ENCODE results near the gene PRDX6.
"Not testable (repeated sequence)": the region's sequence is repeated elsewhere in the genome, so short reads cannot be mapped to it uniquely, and the experiment has no call there.

Gene PRDX6

GRCh38 chr1:173467426-173467825, 9.7 kb upstream of the PRDX6 start:
- no peak for DNase-seq (ENCODE audit: extremely low read depth in 1 of 2, low read depth in 1 of 2)

- no peak for DNase-seq (ENCODE audit: extremely low read depth in 1 of 2, low read depth in 1 of 2)
These were observed 7.5 kb upstream of the PRDX6 start for GRCh38 chr1:173469656-173470055.

- DNase-seq (ENCODE audit: extremely low read depth in 1 of 2, low read depth in 1 of 2): no peak
These were observed 6.5 kb upstream of the PRDX6 start for GRCh38 chr1:173470608-173471007.

GRCh38 chr1:173473599-173474011, 3.5 kb upstream of the PRDX6 start:
- no peak for DNase-seq (ENCODE audit: extremely low read depth in 1 of 2, low read depth in 1 of 2)

- no peak for DNase-seq (ENCODE audit: extremely low read depth in 1 of 2, low read depth in 1 of 2)
These were observed 2.9 kb upstream of the PRDX6 start for GRCh38 chr1:173474097-173474779.

- not testable (repeated sequence) for DNase-seq (ENCODE audit: extremely low read depth in 1 of 2, low read depth in 1 of 2)
These were observed 2.2 kb upstream of the PRDX6 start for GRCh38 chr1:173474780-173475421.

- no peak for DNase-seq (ENCODE audit: extremely low read depth in 1 of 2, low read depth in 1 of 2)
These were observed 1.5 kb upstream of the PRDX6 start for GRCh38 chr1:173475564-173476196.

- no peak for DNase-seq (ENCODE audit: extremely low read depth in 1 of 2, low read depth in 1 of 2)
These were observed 904 bp upstream of the PRDX6 start for GRCh38 chr1:173476197-173476664.

GRCh38 chr1:173476665-173477285, 360 bp upstream of the PRDX6 start:
- peak; percentile 28 to 77 for DNase-seq (ENCODE audit: extremely low read depth in 1 of 2, low read depth in 1 of 2)

- DNase-seq (ENCODE audit: extremely low read depth in 1 of 2, low read depth in 1 of 2): no peak
These were observed 1.0 kb downstream of the PRDX6 start for GRCh38 chr1:173478094-173478674.

GRCh38 chr1:173479649-173480048, 2.5 kb downstream of the PRDX6 start:
- DNase-seq (ENCODE audit: extremely low read depth in 1 of 2, low read depth in 1 of 2): no peak

- no peak for DNase-seq (ENCODE audit: extremely low read depth in 1 of 2, low read depth in 1 of 2)
These were observed 4.1 kb downstream of the PRDX6 start for GRCh38 chr1:173481195-173481772.

- DNase-seq (ENCODE audit: extremely low read depth in 1 of 2, low read depth in 1 of 2): no peak
These were observed 5.5 kb downstream of the PRDX6 start for GRCh38 chr1:173482683-173483082.

GRCh38 chr1:173484276-173484675, 7.1 kb downstream of the PRDX6 start:
- no peak for DNase-seq (ENCODE audit: extremely low read depth in 1 of 2, low read depth in 1 of 2)

GRCh38 chr1:173485401-173485800, 8.3 kb downstream of the PRDX6 start:
- DNase-seq (ENCODE audit: extremely low read depth in 1 of 2, low read depth in 1 of 2): no peak

GRCh38 chr1:173488001-173488400, 10.9 kb downstream of the PRDX6 start:
- no peak for DNase-seq (ENCODE audit: extremely low read depth in 1 of 2, low read depth in 1 of 2)

GRCh38 chr1:173489149-173489600, 12.0 kb downstream of the PRDX6 start:
- DNase-seq (ENCODE audit: extremely low read depth in 1 of 2, low read depth in 1 of 2): no peak

- DNase-seq (ENCODE audit: extremely low read depth in 1 of 2, low read depth in 1 of 2): no peak
These were observed 12.8 kb downstream of the PRDX6 start for GRCh38 chr1:173489929-173490328.

- DNase-seq (ENCODE audit: extremely low read depth in 1 of 2, low read depth in 1 of 2): no peak
These were observed 14.4 kb downstream of the PRDX6 start for GRCh38 chr1:173491508-173491907.

GRCh38 chr1:173493125-173493524, 16.0 kb downstream of the PRDX6 start:
- not testable (repeated sequence) for DNase-seq (ENCODE audit: extremely low read depth in 1 of 2, low read depth in 1 of 2)

Measured in activated CD8-positive, alpha-beta memory T cell treated with anti-CD3 and anti-CD28 coated beads for 1 hour (primary cell).